Endodermal cell (in vitro differentiated cells): Measurements from ENCODE around the gene NPIPB8. TPM values are rescaled to one million over a fixed set of nuclear protein-coding genes. Genes with fewer than 3 reads are reported as not detected.
"Not testable (repeated sequence)": the region's sequence is repeated elsewhere in the genome, so short reads cannot be mapped to it uniquely, and the experiment has no call there.

ENCODE experiments used
- DNase-seq: peaks from one replicate; pipeline ENCODE4 v3.0.0-alpha.2; 2017
- H3K27ac ChIP-seq: 2 replicates; pipeline ENCODE4 v1.5.1; 2013; ENCODE audit warnings: mild to moderate bottlenecking, low read depth, low read length, moderate library complexity
- H3K27me3 ChIP-seq: 2 replicates; pipeline ENCODE4 v1.6.1; 2013; ENCODE audit warnings: mild to moderate bottlenecking, low read length, moderate library complexity; ENCODE audit not compliant: insufficient read depth, control insufficient read depth, poor library complexity, severe bottlenecking
- H3K36me3 ChIP-seq: 2 replicates; pipeline ENCODE4 v1.7.0; 2013; ENCODE audit warnings: mild to moderate bottlenecking, low read length, moderate library complexity; ENCODE audit not compliant: control insufficient read depth, insufficient read depth
- H3K4me1 ChIP-seq: one replicate; pipeline ENCODE4 v1.7.0; 2013; ENCODE audit warnings: low read length; ENCODE audit not compliant: control insufficient read depth, insufficient read depth
- H3K4me3 ChIP-seq: 2 replicates; pipeline ENCODE4 v1.5.1; 2013; ENCODE audit warnings: mild to moderate bottlenecking, low read length, moderate library complexity
- H3K9ac ChIP-seq: 2 replicates; pipeline ENCODE4 v1.6.1; 2013; ENCODE audit warnings: mild to moderate bottlenecking, low read length, moderate library complexity; ENCODE audit not compliant: poor library complexity, severe bottlenecking; ENCODE audit errors: extremely low read depth
- H3K9me3 ChIP-seq: 2 replicates; pipeline ENCODE4 v1.6.1; 2013; ENCODE audit warnings: mild to moderate bottlenecking, low read length, moderate library complexity; ENCODE audit not compliant: control insufficient read depth
- H3K27ac Mint-ChIP-seq: 2 replicates; pipeline ENCODE4 v1.8.0; 2020; ENCODE audit warnings: mixed read lengths
- H3K27me3 Mint-ChIP-seq: 2 replicates; pipeline ENCODE4 v1.8.0; 2021; ENCODE audit warnings: mild to moderate bottlenecking, mixed read lengths; ENCODE audit not compliant: insufficient read depth
- H3K36me3 Mint-ChIP-seq: 2 replicates; pipeline ENCODE4 v1.8.0; 2020; ENCODE audit warnings: low read depth, mixed read lengths
- H3K4me1 Mint-ChIP-seq: 2 replicates; pipeline ENCODE4 v1.8.0; 2020; ENCODE audit warnings: mixed read lengths
- H3K4me3 Mint-ChIP-seq: 2 replicates; pipeline ENCODE4 v1.8.0; 2020; ENCODE audit warnings: mild to moderate bottlenecking, moderate library complexity, mixed read lengths
- H3K9me3 Mint-ChIP-seq: 2 replicates; pipeline ENCODE4 v1.8.0; 2020; ENCODE audit warnings: mild to moderate bottlenecking, mixed read lengths
- CTCF ChIP-seq: fragments of 200-600 bp; sonication (generic); conservative IDR thresholded peaks from 2 replicates; pipeline ENCODE4 v1.5.0; 2021; ENCODE audit warnings: antibody characterized with exemption, mild to moderate bottlenecking
- WGBS, 2 experiments: methylation state at CpG; one replicate each; pipeline versions ENCODE4 v1.1.5 to v1.1.7; 2013; ENCODE audit warnings: missing lambda C conversion rate in 2 of 2, mixed read lengths in 1 of 2; ENCODE audit not compliant: insufficient coverage in 1 of 2, insufficient read length in 1 of 2; 5-methylcytosine and 5-hydroxymethylcytosine counted together
- total RNA-seq, 2 donors: library from RNA; stranded (reverse); fragmentation: NEBNext Ultra II Directional in 1 of 2; extraction: Animal tissue kit (Norgen Biotek cat#: 25700) in 1 of 2; gene quantifications; 2 replicates in 1 of 2; 3 replicates in 1 of 2; pipeline ENCODE4 v1.2.1, GENCODE V29; 2021

NPIPB8 gene
- total RNA-seq, 2 donors from 2014 or later: 0.35 TPM; not detected in 1

- H3K4me1 Mint-ChIP-seq, H3K9ac ChIP-seq, H3K4me3 ChIP-seq, H3K27me3 ChIP-seq, H3K27ac ChIP-seq, H3K27ac Mint-ChIP-seq, H3K9me3 ChIP-seq, H3K36me3 ChIP-seq, H3K27me3 Mint-ChIP-seq, DNase-seq, H3K4me1 ChIP-seq, H3K4me3 Mint-ChIP-seq, H3K36me3 Mint-ChIP-seq, H3K9me3 Mint-ChIP-seq: not testable (repeated sequence)
- 98% methylated on average over 5 of the region's 16 CpGs; no CpG with 5 or more reads in 1 of the 2 experiments for WGBS, 2 experiments
Observed at GRCh38 chr16:28614561-28614960, 23.3 kb upstream of the NPIPB8 start.

GRCh38 chr16:28615486-28616223 lies 22.2 kb upstream of the NPIPB8 start:
- not testable (repeated sequence) for H3K9ac ChIP-seq, H3K4me1 Mint-ChIP-seq, H3K36me3 Mint-ChIP-seq, H3K9me3 Mint-ChIP-seq, H3K4me3 Mint-ChIP-seq, H3K27ac Mint-ChIP-seq, H3K27me3 Mint-ChIP-seq, H3K36me3 ChIP-seq, H3K27ac ChIP-seq, H3K4me1 ChIP-seq, H3K9me3 ChIP-seq, H3K27me3 ChIP-seq, H3K4me3 ChIP-seq
- WGBS, 2 experiments: 40 to 63% methylated on average over 3 to 15 of the region's 24 CpGs
- DNase-seq: peak; percentile 76
- TF ChIP-seq CTCF: peak; percentile 81

- WGBS, 2 experiments: 84 to 88% methylated on average over 5 to 7 of the region's 7 CpGs
- H3K36me3 ChIP-seq, H3K9ac ChIP-seq, H3K36me3 Mint-ChIP-seq, H3K27ac ChIP-seq, H3K27me3 Mint-ChIP-seq, H3K4me3 Mint-ChIP-seq, H3K9me3 ChIP-seq, H3K27me3 ChIP-seq, H3K4me1 Mint-ChIP-seq, H3K4me1 ChIP-seq, H3K9me3 Mint-ChIP-seq, DNase-seq, H3K27ac Mint-ChIP-seq, H3K4me3 ChIP-seq: not testable (repeated sequence)
Observed at GRCh38 chr16:28616224-28616577, 21.7 kb upstream of the NPIPB8 start.

GRCh38 chr16:28616636-28617035 lies 21.2 kb upstream of the NPIPB8 start:
- no peaks in the 10 kb centered on the region for H3K4me1 ChIP-seq
- H3K27ac Mint-ChIP-seq: no peak overlapping the region
- peaks cover 3% of the 10 kb centered on the region for H3K4me1 Mint-ChIP-seq
- WGBS, 2 experiments: 86 to 91% methylated on average over 7 of the region's 7 CpGs
- H3K36me3 ChIP-seq: no peaks in the 10 kb centered on the region
- peak; percentile 31 for DNase-seq
- no peak overlapping the region for H3K9ac ChIP-seq
- no peaks in the 10 kb centered on the region for H3K9me3 Mint-ChIP-seq
- no peaks in the 10 kb centered on the region for H3K36me3 Mint-ChIP-seq
- H3K9me3 ChIP-seq: no peaks in the 10 kb centered on the region
- no peak overlapping the region for H3K4me3 ChIP-seq
- H3K27ac ChIP-seq: no peak overlapping the region
- H3K4me3 Mint-ChIP-seq: no peak overlapping the region
- TF ChIP-seq CTCF: no peak
- H3K27me3 ChIP-seq: no peaks in the 10 kb centered on the region
- peaks cover 5% of the 10 kb centered on the region for H3K27me3 Mint-ChIP-seq
